ENCODE results near the gene OR5K2.

Gene OR5K2

GRCh38 chr3:98530676-98531075 lies 33.2 kb downstream of the OR5K2 start:
- no peak overlapping the region for H3K4me3 ChIP-seq (replicated peaks; ENCODE audit: low read depth, low read length)
- no peak for DNase-seq (ENCODE audit: extremely low read depth, low read depth)
- no peak for TF ChIP-seq CTCF (IDR thresholded peaks at IDR 0.05; ENCODE audit: low read depth, low read length, missing control alignments)

GRCh38 chr3:98531622-98532274 lies 34.3 kb downstream of the OR5K2 start, which contains the start of gene GPR15:
Gene GPR15, plus strand, starts transcription at chr3:98531978. Its CDS starts 56 bp downstream, at chr3:98532034.
- no peak for TF ChIP-seq CTCF (IDR thresholded peaks at IDR 0.05; ENCODE audit: low read depth, low read length, missing control alignments)
- no peak within 1 kb of the TSS for H3K4me3 ChIP-seq (replicated peaks; ENCODE audit: low read depth, low read length)
- no peak for DNase-seq (ENCODE audit: extremely low read depth, low read depth)

GRCh38 chr3:98532275-98532637 lies 34.8 kb downstream of the OR5K2 start:
- no peak overlapping the region for H3K4me3 ChIP-seq (replicated peaks; ENCODE audit: low read depth, low read length)
- no peak for DNase-seq (ENCODE audit: extremely low read depth, low read depth)
- no peak for TF ChIP-seq CTCF (IDR thresholded peaks at IDR 0.05; ENCODE audit: low read depth, low read length, missing control alignments)

- DNase-seq (ENCODE audit: extremely low read depth, low read depth) = no peak
- no peak overlapping the region for H3K4me3 ChIP-seq (replicated peaks; ENCODE audit: low read depth, low read length)
- TF ChIP-seq CTCF (IDR thresholded peaks at IDR 0.05; ENCODE audit: low read depth, low read length, missing control alignments) = no peak
Observed at GRCh38 chr3:98532709-98533571, 35.5 kb downstream of the OR5K2 start.

- H3K4me3 ChIP-seq (replicated peaks; ENCODE audit: low read depth, low read length) = no peak overlapping the region
- no peak for TF ChIP-seq CTCF (IDR thresholded peaks at IDR 0.05; ENCODE audit: low read depth, low read length, missing control alignments)
- no peak for DNase-seq (ENCODE audit: extremely low read depth, low read depth)
Observed at GRCh38 chr3:98534168-98534567, 36.7 kb downstream of the OR5K2 start.

- TF ChIP-seq CTCF (IDR thresholded peaks at IDR 0.05; ENCODE audit: low read depth, low read length, missing control alignments) = no peak
- no peak for DNase-seq (ENCODE audit: extremely low read depth, low read depth)
- no peak overlapping the region for H3K4me3 ChIP-seq (replicated peaks; ENCODE audit: low read depth, low read length)
Observed at GRCh38 chr3:98534734-98535133, 37.3 kb downstream of the OR5K2 start.
